Smooth muscle cell of the brain vasculature (primary cell): Measurements from ENCODE around the gene NUP210L.
A peak's percentile ranks its signal among the peaks of the same experiment; 100 is the strongest.
"Not testable (repeated sequence)": the region's sequence is repeated elsewhere in the genome, so short reads cannot be mapped to it uniquely, and the experiment has no call there.

Experiments used
- DNase-seq: peaks from one replicate; pipeline ENCODE4 v3.0.0-alpha.2; 2012; ENCODE audit warnings: low read depth, low spot score

Gene NUP210L

DNA sequence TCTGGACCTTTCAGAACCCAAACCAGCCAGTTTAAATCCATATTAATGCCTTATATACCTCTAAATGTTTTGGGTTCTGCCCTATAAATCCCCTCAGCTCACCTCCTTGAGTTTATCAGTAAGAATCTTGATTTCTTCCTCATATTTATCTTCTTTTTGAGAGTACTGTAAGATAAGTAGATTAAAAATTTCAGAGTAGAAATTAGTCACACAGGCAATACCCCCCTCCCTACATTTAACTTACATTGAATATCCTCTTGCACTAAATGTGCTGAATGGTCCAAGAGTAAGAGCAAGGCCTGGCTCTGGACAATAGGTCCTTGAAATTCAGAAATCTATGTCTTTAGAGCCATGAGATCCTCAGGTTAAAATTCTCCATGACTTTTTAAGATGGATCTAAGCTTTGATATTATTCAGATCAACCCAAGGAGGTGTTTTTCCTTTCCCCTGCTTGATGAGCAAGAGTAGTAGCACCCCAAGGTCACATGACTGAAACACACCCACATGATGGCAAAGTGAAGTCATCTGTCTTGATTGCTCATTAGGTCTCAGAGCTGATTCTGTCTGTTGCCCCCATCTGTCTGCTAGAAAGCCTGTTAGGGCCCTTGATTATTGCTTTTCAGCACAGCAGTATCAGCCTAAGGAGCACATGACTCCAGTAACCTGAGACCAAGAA, 15.8 kb upstream of the NUP210L start:
- DNase-seq, result no peak

DNA sequence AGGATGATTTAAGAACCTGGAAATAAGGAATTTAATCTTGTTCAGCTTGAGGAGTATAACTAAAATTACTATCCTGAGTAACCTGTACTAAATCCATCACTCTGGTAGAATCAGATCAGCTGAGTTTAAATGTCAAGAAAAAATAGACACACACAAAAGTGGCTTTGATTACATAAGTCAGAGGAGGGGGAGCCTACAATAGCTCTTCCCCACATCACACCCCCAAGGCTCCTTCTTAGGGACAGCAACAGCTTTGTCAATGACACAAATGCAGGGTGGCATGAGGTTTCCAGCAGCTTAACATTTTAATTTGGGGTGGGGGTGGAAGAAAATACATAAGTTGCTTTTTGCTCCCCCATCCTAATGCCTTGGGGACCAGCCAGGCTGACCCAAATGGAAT, 12.6 kb upstream of the NUP210L start:
- DNase-seq, result no peak

DNA sequence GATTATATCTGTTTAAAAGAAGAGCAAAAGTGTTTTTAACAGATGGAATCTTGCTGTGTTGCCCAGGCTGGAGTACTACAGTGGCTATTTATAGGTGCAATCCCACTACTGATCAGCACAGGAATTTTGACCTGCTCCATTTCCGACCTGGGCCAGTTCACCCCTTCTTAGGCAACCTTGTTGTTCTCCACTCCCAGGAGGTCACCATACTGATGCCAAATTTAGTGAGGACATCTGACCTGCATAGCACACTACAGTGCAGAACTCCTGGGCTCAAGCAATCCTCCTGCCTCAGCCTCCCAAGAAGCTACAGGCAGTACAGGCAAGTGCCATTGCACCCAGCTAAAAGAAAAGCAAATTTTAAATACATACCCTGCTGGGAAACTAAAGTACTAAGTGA, 11.3 kb upstream of the NUP210L start:
- no peak for DNase-seq

DNA sequence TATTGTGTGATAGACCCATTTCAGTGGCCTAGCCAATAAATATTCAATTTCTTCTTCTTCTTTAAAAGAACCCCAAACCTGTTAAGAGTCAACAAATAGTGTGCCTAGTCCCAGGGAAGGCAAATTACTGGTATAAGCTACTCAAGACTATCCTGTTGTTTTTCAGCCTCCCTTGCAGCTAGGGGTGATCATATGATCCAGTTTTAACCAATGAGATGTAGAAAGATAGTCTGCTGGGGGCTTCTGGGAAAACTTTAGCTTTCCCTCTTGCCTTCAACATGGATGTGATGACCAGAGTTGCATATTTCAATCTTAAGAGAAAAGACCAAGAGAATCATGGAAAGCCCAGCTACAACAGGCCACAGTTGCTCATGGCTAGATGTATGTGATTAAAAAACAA, 4.7 kb upstream of the NUP210L start:
- DNase-seq, result no peak

DNA sequence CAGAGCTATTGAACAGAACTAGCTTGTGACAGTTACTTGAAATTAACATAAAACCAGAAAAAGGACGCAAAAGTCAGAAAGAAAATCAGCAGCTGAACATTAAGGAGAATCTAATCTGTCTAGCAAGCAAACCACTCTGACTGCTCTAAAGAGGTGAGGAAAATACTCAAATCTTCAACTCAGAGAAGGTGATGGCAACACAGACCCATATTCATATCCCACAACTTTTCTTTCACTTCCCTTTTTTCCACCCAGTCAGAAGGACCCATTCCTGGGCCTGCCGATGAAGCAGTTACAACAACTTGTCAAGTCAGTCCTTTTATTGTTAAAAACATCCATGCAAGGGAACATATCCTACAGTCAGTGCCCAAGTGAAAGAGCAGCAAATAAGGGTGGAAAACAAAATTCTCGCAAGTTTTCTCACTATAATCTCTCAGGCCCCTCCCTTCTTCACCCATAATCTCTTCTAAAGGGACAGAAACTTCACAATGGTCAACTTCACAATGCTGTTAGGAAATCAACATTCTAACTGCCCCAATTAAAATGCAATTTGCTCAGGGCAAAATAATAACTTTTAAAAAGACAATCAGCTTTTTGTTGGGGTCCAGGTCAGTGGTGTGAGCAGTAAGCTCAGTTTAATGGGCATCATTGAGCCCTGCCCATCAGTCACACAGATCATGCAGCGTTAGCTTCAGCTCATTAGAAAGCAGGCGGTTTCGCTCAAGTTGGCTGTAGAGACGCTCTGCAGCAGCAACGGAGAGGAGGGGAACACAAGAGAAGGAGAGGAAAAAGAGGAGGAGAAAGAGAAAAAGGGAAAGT, 3.6 kb upstream of the NUP210L start:
- DNase-seq, result no peak

DNA sequence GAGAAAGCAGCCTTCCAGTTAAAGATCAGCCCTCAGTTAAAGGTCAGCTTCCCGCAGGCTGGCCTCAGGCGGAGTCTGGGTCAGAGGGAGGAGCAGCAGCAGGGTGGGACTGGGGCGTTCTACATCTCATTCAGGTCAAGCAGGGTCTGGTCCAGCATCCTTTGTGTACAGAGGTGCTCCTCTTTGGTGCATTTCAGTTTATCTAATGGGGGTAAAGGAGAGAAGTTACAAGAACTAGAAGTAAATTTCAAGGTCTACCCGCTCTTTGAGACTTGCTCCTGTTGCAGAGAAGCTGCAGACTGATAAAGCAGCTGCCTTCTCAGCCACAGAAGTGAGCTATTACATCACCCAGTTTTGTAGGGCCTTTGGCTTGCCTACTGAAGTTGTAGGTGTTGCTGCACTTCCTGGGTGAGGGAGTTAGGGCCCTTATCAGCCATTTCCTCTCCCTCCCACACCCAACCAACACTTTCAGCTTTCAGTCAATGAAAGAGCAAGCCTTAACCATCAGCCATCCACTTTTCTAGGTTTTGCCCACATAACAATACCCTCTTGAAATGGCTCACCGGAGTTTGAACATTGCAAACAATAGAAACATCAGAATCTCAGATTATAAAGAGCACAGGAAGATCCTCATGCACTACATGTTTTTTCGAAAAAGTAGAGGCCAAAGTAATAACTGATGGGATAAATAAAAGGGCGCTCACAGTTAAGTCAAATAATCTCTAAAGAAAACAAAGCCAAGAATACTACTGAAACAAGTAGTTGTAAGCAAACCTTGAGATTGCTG, 2.8 kb upstream of the NUP210L start:
- no peak for DNase-seq

DNA sequence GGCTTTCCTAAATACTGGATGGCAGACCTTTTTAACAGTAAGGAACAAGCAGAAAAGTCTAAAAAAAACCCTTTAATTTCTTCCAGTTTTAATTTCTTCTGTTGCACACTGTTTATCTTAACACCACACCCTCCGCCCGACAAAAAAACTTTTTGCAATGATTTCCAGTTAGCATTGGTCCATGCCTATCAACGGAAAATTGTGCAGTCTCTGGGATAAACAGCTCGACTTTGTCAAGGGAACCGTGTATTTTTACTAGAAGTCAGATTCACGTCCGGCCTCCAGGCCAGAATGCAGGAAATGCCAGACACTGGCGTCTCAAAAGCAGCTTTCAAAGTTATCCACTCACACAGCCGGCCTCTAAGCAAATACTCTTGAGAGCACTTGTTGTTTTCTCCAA, 378 bp upstream of the NUP210L start:
- DNase-seq, result peak; percentile 18

DNA sequence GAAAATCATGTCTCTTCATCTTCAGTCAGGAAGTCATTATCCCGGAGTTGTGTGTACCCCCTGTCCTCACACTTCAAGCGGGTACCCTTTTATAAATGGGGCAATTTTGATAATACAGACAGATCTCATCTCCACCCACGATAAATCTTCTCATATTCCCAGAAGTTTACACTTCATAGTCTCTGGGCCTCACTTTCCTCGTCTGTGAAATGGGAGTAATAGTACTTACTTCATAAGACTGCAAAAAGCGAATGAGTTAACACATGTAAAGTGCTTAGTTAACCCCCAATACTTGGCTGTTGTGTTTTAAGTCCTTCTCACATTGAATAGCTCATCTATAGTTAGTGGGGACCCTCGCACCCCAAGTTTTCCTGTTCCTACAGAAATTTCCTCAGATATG, 820 bp downstream of the NUP210L start:
- DNase-seq, result no peak

DNA sequence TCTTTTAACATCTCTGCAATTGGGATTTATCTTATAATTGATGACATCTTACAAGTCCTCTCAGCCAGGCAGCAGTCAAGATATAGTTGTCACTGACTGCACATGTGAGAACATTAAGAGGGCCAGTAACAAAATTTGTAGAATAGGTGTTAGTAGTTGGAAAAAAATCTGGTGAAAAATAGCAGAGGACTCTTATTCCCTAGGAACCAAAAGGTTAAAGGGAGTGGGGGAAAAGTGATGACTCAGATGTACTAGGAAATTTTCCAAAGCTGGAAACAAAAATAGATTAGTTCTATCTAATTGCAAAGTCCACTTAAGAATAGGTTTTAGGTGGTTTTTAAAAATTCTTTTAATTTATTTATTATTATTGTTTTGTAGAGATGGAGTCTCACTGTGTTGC, 3.6 kb downstream of the NUP210L start:
- no peak for DNase-seq

DNA sequence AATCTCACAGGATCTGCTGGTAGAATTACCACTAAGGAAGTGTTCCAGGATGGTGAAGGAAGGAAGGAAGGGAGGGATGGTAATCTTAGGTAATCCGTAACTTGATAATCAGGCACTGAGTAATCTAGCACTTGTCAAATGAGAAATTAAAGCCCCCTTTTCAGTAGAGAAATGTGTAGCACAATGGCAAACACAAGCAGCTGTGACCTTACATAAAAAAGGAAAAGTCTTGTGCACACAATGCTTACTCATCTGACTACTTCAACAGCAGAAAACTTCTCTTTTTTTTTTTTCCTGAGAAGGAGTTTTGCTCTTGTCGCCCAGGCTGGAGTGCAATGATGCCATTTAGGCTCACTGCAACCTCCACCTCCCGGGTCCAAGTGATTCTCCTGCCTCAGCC, 6.1 kb downstream of the NUP210L start:
- no peak for DNase-seq

DNA sequence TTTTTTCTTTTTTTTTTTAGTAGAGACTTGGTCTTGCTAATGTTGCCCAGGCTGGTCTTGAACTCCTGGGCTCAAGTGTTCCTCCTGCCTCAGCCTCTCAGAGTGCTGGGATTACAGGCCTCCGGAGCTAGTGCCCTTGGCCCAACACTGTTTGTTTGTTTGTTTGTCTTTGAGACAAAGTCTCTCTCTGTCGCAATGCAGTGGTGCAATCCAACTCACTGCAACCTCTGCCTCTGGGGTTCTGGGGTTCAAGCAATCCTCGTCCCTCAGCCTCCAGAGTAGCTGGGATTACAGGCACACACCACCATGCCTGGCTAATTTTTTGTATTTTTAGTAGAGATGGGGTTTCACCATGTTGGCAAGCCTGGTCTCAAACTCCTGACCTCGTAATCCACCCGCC, 7.4 kb downstream of the NUP210L start:
- DNase-seq, result not testable (repeated sequence)

DNA sequence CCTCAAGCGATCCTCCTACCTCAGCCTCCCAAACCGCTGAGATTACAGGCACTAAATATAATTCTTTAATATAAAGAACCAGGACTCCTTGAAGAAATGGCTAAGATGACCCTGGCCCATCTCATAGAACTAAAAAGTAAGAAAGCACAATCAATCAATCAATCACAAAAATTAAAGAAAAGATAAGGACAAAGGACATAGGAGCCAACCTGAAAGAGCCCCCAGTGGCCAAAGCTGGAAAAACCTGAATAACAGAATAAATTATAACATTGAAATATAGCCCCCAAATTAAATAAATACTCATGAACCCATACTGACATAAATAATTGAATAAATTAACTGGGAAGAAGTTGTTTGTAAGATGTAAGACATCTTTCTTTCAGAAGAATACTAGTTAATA, 8.9 kb downstream of the NUP210L start:
- no peak for DNase-seq

DNA sequence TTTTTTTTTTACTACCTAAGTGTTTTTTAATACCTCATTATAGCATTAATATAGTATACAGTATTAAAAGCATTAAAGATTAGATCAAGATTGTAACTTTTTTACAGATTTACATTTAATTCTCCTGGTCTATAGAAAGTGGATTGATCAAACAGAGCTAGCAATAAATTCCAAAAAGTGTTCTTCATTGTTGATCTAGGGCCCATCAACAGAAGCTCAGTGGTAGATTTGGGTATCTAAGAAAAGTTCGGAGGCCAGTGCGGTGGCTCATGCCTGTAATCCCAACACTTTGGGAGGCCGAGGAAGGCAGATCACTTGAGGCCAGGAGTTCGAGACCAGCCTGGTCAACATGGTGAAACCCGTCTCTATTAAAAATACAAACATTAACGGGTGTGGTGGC, 12.5 kb downstream of the NUP210L start:
- no peak for DNase-seq

DNA sequence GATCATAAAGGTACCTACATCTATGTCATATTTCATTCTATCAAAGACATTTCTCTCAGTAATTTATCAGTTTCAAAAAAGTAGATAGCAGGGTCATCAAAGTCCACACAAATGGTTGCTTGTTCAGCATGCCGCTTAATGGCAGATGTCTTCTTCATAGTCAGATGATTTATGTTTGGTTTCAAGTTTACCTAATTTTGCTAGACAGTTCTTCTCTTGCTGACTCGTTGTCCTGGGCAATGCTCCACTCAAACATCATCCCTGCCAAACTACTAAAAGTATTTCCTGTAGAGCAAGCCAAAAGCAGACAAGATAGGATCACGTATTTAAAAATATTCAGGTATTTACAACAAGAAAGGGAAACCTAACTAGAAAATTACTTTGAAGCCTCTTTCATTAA, 13.6 kb downstream of the NUP210L start:
- no peak for DNase-seq

DNA sequence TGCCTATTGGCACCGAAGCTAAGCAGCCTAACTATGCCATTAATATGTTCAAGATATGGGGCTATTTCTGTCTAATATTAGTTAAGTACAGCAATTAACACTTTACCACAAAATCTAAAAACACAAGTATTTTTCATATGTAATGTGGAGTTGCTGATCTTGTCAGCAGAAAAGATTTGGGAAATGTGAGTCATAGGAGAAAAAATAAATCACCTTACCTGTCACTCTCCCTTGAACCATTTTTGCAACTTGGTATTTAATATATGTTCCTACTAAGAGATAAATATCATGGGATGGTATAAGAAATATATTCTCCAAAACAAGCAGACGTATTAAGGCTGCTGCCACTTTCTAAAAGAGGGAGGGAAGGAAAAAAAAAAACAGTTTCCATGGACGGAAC, 17.0 kb downstream of the NUP210L start:
- no peak for DNase-seq

DNA sequence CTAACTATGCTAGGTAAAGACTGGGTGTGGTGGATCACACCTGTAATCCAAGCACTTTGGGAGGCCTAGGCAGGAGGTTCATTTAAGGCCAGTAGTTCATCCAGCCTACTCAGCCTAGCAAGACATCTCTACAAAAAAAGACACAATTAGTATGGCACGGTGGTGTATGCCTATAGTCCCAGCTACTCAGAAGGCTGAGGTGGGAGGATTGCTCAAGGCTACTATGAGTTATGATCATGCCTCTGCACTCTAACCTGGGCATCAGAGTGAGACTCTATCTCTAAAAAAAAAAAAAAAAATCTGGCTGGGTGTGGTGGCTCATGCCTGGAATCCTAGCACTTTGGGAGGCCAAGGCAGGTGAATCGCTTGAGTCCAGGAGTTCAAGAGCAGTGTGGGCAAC, 21.6 kb downstream of the NUP210L start:
- no peak for DNase-seq

DNA sequence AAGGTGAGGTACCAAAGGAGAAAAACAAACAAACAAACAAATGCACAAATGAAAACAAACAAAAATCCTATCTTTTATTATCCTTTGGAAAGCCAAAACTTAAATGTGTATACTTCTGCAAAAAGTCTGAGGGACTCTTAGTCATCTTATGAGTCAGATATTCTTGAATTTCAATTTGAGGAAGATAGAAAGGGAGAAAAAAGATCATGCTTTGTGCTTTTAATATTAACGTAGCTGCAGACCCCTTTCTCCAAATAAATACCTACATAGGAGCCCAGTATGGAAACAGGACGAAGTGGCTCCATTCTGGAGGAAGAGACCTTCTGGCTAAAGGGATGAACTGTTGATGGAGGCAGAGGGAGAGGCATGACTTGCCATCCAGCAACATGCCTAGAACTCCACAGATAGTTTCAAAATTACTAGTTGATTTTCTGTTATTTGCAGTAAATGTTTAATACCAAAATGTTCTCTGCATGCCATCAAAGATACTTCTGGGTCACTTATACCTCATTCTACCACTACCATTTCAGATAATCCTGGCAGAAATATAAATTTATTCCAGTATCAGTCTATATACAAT, 25.4 kb downstream of the NUP210L start:
- no peak for DNase-seq

DNA sequence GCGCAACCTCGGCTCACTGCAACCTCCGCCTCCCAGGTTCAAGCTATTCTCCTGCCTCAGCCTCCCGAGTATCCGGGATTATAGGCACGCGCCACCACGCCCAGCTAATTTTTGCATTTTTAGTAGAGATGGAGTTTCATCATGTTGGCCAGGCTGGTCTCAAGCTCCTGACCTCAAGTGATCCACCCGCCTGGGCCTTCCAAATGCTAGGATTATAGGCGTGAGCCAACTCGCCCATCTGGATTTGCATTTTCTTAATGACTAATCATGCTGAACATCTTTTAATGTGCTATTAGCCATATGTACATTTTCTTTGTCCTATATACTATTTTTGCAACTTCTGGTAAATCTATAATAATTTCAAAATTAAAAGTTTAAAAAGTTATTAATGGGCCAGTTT, 31.7 kb downstream of the NUP210L start:
- DNase-seq, result not testable (repeated sequence)

DNA sequence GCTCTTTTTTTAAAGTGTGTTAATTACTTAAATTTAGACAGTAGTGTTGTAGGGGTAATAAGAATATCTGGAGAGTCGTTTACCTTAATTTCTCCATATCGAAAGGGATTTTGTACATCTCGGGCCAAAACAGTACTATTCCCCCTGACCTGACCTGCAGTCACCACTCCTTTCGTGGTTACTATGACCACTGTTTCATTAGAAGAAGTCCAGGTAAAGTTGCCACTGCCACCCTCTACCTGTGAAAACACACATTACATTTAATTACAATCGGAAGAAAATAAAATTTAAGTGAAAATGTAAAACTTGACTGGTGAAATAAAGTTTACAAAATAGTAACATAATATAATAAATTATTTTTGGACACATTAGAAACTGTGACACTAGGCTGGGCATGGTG, 37.2 kb downstream of the NUP210L start:
- no peak for DNase-seq

DNA sequence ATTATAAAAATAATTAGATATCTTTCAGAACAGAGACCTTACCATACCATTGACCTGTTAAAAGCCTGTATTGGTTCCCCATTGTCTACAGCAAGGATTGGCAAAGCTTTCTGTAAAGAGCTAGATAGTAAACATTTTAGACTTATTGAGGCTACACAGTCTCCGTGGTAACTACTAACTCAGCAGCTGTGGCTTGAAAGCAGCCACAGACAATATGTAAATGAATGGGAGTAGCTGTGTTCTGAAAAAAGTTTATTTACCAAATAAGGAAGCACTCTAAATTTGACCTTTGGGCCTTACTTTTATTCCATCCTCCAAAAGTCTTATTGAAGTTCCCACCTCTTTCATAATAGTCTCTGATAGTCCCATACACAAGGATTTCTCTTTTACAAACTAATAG, 39.7 kb downstream of the NUP210L start:
- DNase-seq, result no peak

DNA sequence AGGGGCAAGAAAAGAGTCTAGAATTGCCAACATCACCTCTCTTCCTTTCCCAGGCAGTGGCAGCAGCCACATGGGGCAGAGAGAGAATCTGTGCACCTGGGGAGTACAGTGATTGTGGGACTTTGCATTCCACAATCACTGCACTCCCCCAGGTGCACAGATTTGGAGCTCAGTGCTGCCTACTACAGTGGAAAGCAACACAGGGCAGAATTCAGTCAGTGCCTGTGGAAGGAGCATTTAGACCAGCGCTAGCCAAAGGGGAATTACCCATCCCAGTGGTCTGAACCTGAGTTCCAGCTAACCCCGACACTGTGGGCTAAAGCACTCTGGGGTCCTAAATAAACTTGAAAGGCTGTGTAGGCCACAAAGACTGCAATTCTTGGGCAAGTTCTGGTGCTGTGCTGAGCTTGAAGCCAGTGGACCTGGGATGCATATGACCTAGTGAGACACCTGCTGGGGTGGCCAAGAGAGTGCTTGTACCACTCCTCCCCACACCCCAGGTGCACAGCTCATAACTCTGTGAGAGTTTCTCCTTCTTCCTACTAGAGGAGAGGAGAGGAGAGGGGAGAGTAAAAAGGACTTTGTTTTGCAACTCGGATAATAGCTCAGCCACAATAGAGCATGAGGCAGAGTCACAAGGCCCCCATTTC, 50.3 kb downstream of the NUP210L start:
- DNase-seq, result no peak

DNA sequence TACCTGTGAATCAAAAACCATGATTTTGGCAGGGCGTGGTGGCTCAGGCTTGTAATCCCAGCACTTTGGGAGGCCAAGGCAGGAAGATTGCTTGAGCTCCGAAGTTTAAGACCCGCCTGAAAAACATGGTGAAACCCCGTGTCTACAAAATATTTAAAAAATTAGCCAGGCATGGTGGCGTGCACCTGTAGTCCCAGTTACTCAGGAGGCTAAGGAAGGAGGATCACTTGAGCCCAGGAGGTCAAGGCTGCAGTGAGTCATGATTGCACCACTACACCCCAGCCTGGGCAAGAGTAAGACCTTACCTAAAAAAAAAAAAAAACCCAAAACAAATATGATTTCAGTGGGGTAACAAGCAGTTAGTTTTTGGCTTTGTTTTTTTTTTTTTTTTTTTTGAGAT, 54.7 kb downstream of the NUP210L start:
- DNase-seq, result not testable (repeated sequence)
